ENCODE results near the gene DNAJC2.
"Not testable (repeated sequence)": the region's sequence is repeated elsewhere in the genome, so short reads cannot be mapped to it uniquely, and the experiment has no call there.

DNAJC2 gene

GRCh38 chr7:103266229-103266628 lies 78.3 kb downstream of the DNAJC2 start:
- not testable (repeated sequence) for H3K4me1 ChIP-seq (ENCODE audit: control insufficient read depth, insufficient read depth, low read length); H3K4me3 ChIP-seq (ENCODE audit: low read length); H3K27me3 ChIP-seq (ENCODE audit: control insufficient read depth, insufficient read depth, low read length); H3K9me3 ChIP-seq (ENCODE audit: control insufficient read depth, insufficient read depth, low read length); H3K36me3 ChIP-seq (ENCODE audit: control insufficient read depth, insufficient read depth, low read length); DNase-seq (ENCODE audit: low read depth, low spot score); H3K27ac ChIP-seq (ENCODE audit: low read length)
- no CpG with 5 or more reads among the region's 2 CpGs for WGBS (ENCODE audit: insufficient coverage, insufficient read length)

GRCh38 chr7:103264054-103264453 lies 80.5 kb downstream of the DNAJC2 start:
- not testable (repeated sequence) for H3K27me3 ChIP-seq (ENCODE audit: control insufficient read depth, insufficient read depth, low read length); H3K4me3 ChIP-seq (ENCODE audit: low read length); H3K36me3 ChIP-seq (ENCODE audit: control insufficient read depth, insufficient read depth, low read length); H3K9me3 ChIP-seq (ENCODE audit: control insufficient read depth, insufficient read depth, low read length); DNase-seq (ENCODE audit: low read depth, low spot score); H3K27ac ChIP-seq (ENCODE audit: low read length); H3K4me1 ChIP-seq (ENCODE audit: control insufficient read depth, insufficient read depth, low read length)
- no CpG with 5 or more reads among the region's 2 CpGs for WGBS (ENCODE audit: insufficient coverage, insufficient read length)

Data from iPS DF 6.9 (cell line).